Smooth muscle cell (in vitro differentiated cells): ENCODE data around the gene XRN2. TPM values are rescaled to one million over a fixed set of nuclear protein-coding genes. Genes with fewer than 3 reads are reported as not detected.
A peak's percentile ranks its signal among the peaks of the same experiment; 100 is the strongest.

Experiments used
- DNase-seq: peaks from one replicate; lab custom pipeline; 2025; ENCODE audit not compliant: unreplicated experiment; lab: John Stamatoyannopoulos, UW
- H2AFZ ChIP-seq: fragments of 200-600 bp; sonication (generic); 2 replicates; pipeline ENCODE4 v1.6.0; 2016; ENCODE audit warnings: antibody characterized with exemption, low read depth, mild to moderate bottlenecking
- H3F3A ChIP-seq: fragments of 200-600 bp; sonication (generic); 2 replicates; pipeline ENCODE4 v1.6.0; 2017; ENCODE audit warnings: antibody characterized with exemption, low read depth
- H3K27ac ChIP-seq: fragments of 200-600 bp; sonication (generic); 2 replicates; pipeline ENCODE4 v1.5.1; 2016; ENCODE audit warnings: low read depth, mild to moderate bottlenecking
- H3K27me3 ChIP-seq: fragments of 200-600 bp; sonication (generic); 2 replicates; pipeline ENCODE4 v1.6.1; 2016; ENCODE audit warnings: low read depth, mild to moderate bottlenecking
- H3K36me3 ChIP-seq: fragments of 200-600 bp; sonication (generic); 2 replicates; pipeline ENCODE4 v1.5.1; 2016; ENCODE audit warnings: low read depth
- H3K4me1 ChIP-seq: fragments of 200-600 bp; sonication (generic); 2 replicates; pipeline ENCODE4 v1.5.1; 2016; ENCODE audit warnings: low read depth
- H3K4me2 ChIP-seq: fragments of 200-600 bp; sonication (generic); 2 replicates; pipeline ENCODE4 v1.6.0; 2016; ENCODE audit warnings: mild to moderate bottlenecking
- H3K4me3 ChIP-seq: fragments of 200-600 bp; sonication (generic); 2 replicates; pipeline ENCODE4 v1.5.1; 2016; ENCODE audit warnings: mild to moderate bottlenecking
- H3K79me2 ChIP-seq: fragments of 200-600 bp; sonication (generic); 2 replicates; pipeline ENCODE4 v1.6.0; 2016; ENCODE audit warnings: low read depth, mild to moderate bottlenecking
- H3K9ac ChIP-seq: fragments of 200-600 bp; sonication (generic); 2 replicates; pipeline ENCODE4 v1.6.0; 2016; ENCODE audit warnings: low read depth
- H3K9me3 ChIP-seq: fragments of 200-600 bp; sonication (generic); replicated peaks from 2 replicates; pipeline ENCODE4 v1.5.1; 2016; ENCODE audit warnings: low read depth
- H4K20me1 ChIP-seq: fragments of 200-600 bp; sonication (generic); 2 replicates; pipeline ENCODE4 v1.6.0; 2016; ENCODE audit warnings: low read depth
- WGBS: methylation state at CpG from one replicate; pipeline ENCODE4 v1.1.7; 2016; ENCODE audit warnings: low lambda C conversion rate; 5-methylcytosine and 5-hydroxymethylcytosine counted together
- polyA plus RNA-seq: library from polyadenylated mRNA; unstranded; fragments of >200 nt; fragmentation: Nextera tagmentation; extraction: Ambion mirVana; gene quantifications from 2 replicates; pipeline ENCODE4 v1.2.1, GENCODE V29; 2016
- total RNA-seq: library from RNA; depleted of rRNA; stranded (reverse); fragments of >200 nt; gene quantifications from 2 replicates; pipeline ENCODE4 v1.2.3, GENCODE V29; 2014
- TF ChIP-seq, protein P1 (sequence below): fragments of 200-600 bp; sonication (generic); IDR thresholded peaks from 2 replicates; pipeline ENCODE4 v1.5.1; 2017; ENCODE audit warnings: borderline replicate concordance, mild to moderate bottlenecking, antibody characterized with exemption; ENCODE audit not compliant: insufficient read depth, poor library complexity, severe bottlenecking

XRN2 gene
- total and polyA plus RNA-seq, 2 experiments from 2014 or later = 43.4 to 83.7 TPM

- H3K4me2 ChIP-seq = no peak overlapping the region
- no peak for DNase-seq
- no peaks in the 10 kb centered on the region for H3K79me2 ChIP-seq
- TF ChIP-seq, protein P1, sequence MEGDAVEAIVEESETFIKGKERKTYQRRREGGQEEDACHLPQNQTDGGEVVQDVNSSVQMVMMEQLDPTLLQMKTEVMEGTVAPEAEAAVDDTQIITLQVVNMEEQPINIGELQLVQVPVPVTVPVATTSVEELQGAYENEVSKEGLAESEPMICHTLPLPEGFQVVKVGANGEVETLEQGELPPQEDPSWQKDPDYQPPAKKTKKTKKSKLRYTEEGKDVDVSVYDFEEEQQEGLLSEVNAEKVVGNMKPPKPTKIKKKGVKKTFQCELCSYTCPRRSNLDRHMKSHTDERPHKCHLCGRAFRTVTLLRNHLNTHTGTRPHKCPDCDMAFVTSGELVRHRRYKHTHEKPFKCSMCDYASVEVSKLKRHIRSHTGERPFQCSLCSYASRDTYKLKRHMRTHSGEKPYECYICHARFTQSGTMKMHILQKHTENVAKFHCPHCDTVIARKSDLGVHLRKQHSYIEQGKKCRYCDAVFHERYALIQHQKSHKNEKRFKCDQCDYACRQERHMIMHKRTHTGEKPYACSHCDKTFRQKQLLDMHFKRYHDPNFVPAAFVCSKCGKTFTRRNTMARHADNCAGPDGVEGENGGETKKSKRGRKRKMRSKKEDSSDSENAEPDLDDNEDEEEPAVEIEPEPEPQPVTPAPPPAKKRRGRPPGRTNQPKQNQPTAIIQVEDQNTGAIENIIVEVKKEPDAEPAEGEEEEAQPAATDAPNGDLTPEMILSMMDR = no peak
- H3K4me3 ChIP-seq = no peak overlapping the region
- H3K27me3 ChIP-seq = peaks cover 2% of the 10 kb centered on the region
- 73% methylated on average over 5 of the region's 5 CpGs for WGBS
- H3K36me3 ChIP-seq = no peaks in the 10 kb centered on the region
- no peaks in the 10 kb centered on the region for H3K4me1 ChIP-seq
- no peaks in the 10 kb centered on the region for H4K20me1 ChIP-seq
- no peaks in the 10 kb centered on the region for H3K9me3 ChIP-seq
- H3F3A ChIP-seq = no peaks in the 10 kb centered on the region
- H3K27ac ChIP-seq = no peak overlapping the region
- no peak overlapping the region for H3K9ac ChIP-seq
- no peak overlapping the region for H2AFZ ChIP-seq
These were observed 8.4 kb upstream of the XRN2 start for GRCh38 chr20:21294755-21295154.

DNA sequence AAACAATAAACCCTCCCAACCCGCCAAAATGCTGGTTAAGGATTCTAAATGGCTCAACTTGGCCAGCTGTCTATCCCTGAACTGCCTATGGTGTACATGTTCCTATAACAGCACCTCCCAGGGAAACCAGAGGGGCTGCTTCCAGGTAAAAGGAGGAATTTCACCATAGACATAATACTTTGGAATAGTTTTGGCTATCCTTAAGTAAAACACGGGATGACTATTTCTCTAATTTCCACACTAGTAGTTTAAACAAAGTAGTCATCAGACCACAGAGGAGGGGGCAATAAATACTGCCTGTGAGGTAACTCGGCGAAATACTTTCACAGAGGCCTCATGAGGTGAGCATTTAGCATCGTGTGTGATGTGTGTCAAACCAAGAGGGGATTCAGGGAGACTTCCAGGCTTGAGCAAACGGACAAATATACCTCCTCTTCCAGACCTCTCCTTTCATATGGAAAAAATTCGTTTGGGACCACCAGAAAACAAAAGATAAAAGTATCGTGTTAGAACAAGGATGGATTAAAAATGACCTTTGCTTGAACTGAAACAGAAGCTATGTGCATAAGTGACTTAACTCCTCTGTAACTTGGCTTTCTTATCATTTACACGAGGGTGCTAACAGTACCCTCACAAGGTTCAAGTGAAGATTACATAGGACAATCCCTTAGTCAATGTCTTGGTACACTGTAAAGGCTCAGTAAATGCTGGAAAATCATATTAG, 1.0 kb upstream of the XRN2 start:
- no peak for DNase-seq
- H3K9ac ChIP-seq = peak overlapping the region; percentile 99
- no peaks in the 10 kb centered on the region for H3K27me3 ChIP-seq
- peaks cover 19% of the 10 kb centered on the region for H3K79me2 ChIP-seq
- H3K27ac ChIP-seq = peak overlapping the region; percentile 98
- H3K36me3 ChIP-seq = no peaks in the 10 kb centered on the region
- peak overlapping the region; percentile 96 for H3K4me2 ChIP-seq
- peak overlapping the region; percentile 79 for H2AFZ ChIP-seq
- 70% methylated on average over 9 of the region's 9 CpGs for WGBS
- no peaks in the 10 kb centered on the region for H3K9me3 ChIP-seq
- peaks cover 16% of the 10 kb centered on the region for H4K20me1 ChIP-seq
- peak overlapping the region; percentile 98 for H3K4me3 ChIP-seq
- TF ChIP-seq, protein P1 = no peak
- peaks cover 19% of the 10 kb centered on the region for H3K4me1 ChIP-seq
- no peaks in the 10 kb centered on the region for H3F3A ChIP-seq

GRCh38 chr20:21302664-21303060, 469 bp upstream of the XRN2 start:
- no peaks in the 10 kb centered on the region for H3K9me3 ChIP-seq
- peak overlapping the region; percentile 98 for H3K27ac ChIP-seq
- H3K4me3 ChIP-seq = peak overlapping the region; percentile 98
- no peaks in the 10 kb centered on the region for H3F3A ChIP-seq
- H3K4me1 ChIP-seq = peaks cover 19% of the 10 kb centered on the region
- peak overlapping the region; percentile 79 for H2AFZ ChIP-seq
- no peaks in the 10 kb centered on the region for H3K36me3 ChIP-seq
- no peak for DNase-seq
- H3K79me2 ChIP-seq = peaks cover 19% of the 10 kb centered on the region
- H3K27me3 ChIP-seq = no peaks in the 10 kb centered on the region
- TF ChIP-seq, protein P1 = no peak
- peak overlapping the region; percentile 99 for H3K9ac ChIP-seq
- H4K20me1 ChIP-seq = peaks cover 16% of the 10 kb centered on the region
- peak overlapping the region; percentile 96 for H3K4me2 ChIP-seq
- WGBS = 11% methylated on average over 12 of the region's 12 CpGs
